ENCODE results near the gene CALU.

GRCh38 chr7:128805225-128805624, 66.1 kb downstream of the CALU start:
- TF ChIP-seq EZH2 (IDR thresholded peaks at IDR 0.05; ENCODE audit: insufficient read depth, poor library complexity, severe bottlenecking) (no peak), EZH2phosphoT487 (IDR thresholded peaks at IDR 0.05; ENCODE audit: insufficient read depth, low read depth) (no peak)

Data from GM23248 (cell line).